Bronchial smooth muscle cell (primary cell): ENCODE data around the gene ZNF629. TPM values are rescaled to one million over a fixed set of nuclear protein-coding genes. Genes with fewer than 3 reads are reported as not detected.

Source experiments
- total RNA-seq: library from RNA; depleted of rRNA; stranded (reverse); fragments of >200 nt; gene quantifications from 2 replicates; pipeline ENCODE4 v1.2.1, GENCODE V29; 2014

The ZNF629 gene
- 6.2 and 6.3 TPM in 2 replicates for total RNA-seq

GRCh38 chr16:30786936-30787612 lies at the start of gene ZNF629:
TSS of gene ZNF629 (minus strand) at chr16:30787205. CDS start at chr16:30784482, 2,723 bp downstream.

GRCh38 chr16:30761928-30762902 lies 24.8 kb downstream of the ZNF629 start, which contains the start of the genes CFAP119 and RNF40:
TSS of gene CFAP119 (minus strand) at chr16:30762062. CDS start at chr16:30761748, 314 bp downstream.
TSS of gene RNF40 (plus strand) at chr16:30762322. CDS start at chr16:30762546, 224 bp downstream.

GRCh38 chr16:30747799-30748633 lies 39.0 kb downstream of the ZNF629 start, which contains the start of gene PHKG2:
TSS of gene PHKG2 (plus strand) at chr16:30748425. CDS start at chr16:30748821, 396 bp downstream.

Other genes starting within 250 kb of the ZNF629 start
- 2.0 and 2.3 TPM in 2 replicates for gene ZNF764, start 228.8 kb downstream of the ZNF629 start, total RNA-seq
- 5.8 and 13.6 TPM in 2 replicates for gene ZNF688, start 215.5 kb downstream of the ZNF629 start, total RNA-seq
- 6.8 and 7.1 TPM in 2 replicates for gene ZNF785, start 201.5 kb downstream of the ZNF629 start, total RNA-seq
- gene ZNF689, start 176.8 kb downstream of the ZNF629 start, total RNA-seq, result 2.5 and 2.7 TPM in 2 replicates
- gene PRR14, start 136.2 kb downstream of the ZNF629 start, total RNA-seq, result 3.3 and 3.8 TPM in 2 replicates
- 10.2 and 12.5 TPM in 2 replicates for gene FBRS, start 128.8 kb downstream of the ZNF629 start, total RNA-seq
- gene SRCAP, start 88.0 kb downstream of the ZNF629 start, total RNA-seq, result 13.7 and 16.5 TPM in 2 replicates
- 12.7 and 14.3 TPM in 2 replicates for gene PHKG2, start 38.8 kb downstream of the ZNF629 start, total RNA-seq
- gene CFAP119, start 25.1 kb downstream of the ZNF629 start, total RNA-seq, result 0.69 and 1.6 TPM in 2 replicates
- gene RNF40, start 24.9 kb downstream of the ZNF629 start, total RNA-seq, result 54.0 and 56.0 TPM in 2 replicates
- gene BCL7C, start 106.9 kb upstream of the ZNF629 start, total RNA-seq, result 19.3 and 38.3 TPM in 2 replicates
- 0.94 and 4.3 TPM in 2 replicates for gene CTF1, start 109.4 kb upstream of the ZNF629 start, total RNA-seq
- gene FBXL19, start 136.4 kb upstream of the ZNF629 start, total RNA-seq, result 9.3 and 13.6 TPM in 2 replicates
- 42.8 and 43.8 TPM in 2 replicates for gene ORAI3, start 161.9 kb upstream of the ZNF629 start, total RNA-seq
- 3.0 TPM in 2 replicates for gene SETD1A, start 170.5 kb upstream of the ZNF629 start, total RNA-seq
- 14.3 and 20.8 TPM in 2 replicates for gene HSD3B7, start 198.0 kb upstream of the ZNF629 start, total RNA-seq
- 1.0 and 3.5 TPM in 2 replicates for gene STX1B, start 223.4 kb upstream of the ZNF629 start, total RNA-seq
- gene STX4, start 246.4 kb upstream of the ZNF629 start, total RNA-seq, result 35.1 and 38.9 TPM in 2 replicates